DOHH2 (cell line): Measurements from ENCODE around the gene GMDS.

ENCODE experiments used
- CTCF ChIP-seq: fragments of 200-600 bp; sonication (generic); IDR thresholded peaks from one replicate; pipeline ENCODE4 v1.5.1; 2014; ENCODE audit warnings: antibody characterized with exemption, mild to moderate bottlenecking, low read depth, low read length; ENCODE audit not compliant: poor library complexity, severe bottlenecking
- EZH2phosphoT487 ChIP-seq: fragments of 200-600 bp; sonication (generic); IDR thresholded peaks from 2 replicates; pipeline ENCODE4 v1.6.1; 2017; ENCODE audit warnings: borderline replicate concordance, mild to moderate bottlenecking, antibody characterized with exemption, low read length, moderate library complexity, mixed read lengths

DNA sequence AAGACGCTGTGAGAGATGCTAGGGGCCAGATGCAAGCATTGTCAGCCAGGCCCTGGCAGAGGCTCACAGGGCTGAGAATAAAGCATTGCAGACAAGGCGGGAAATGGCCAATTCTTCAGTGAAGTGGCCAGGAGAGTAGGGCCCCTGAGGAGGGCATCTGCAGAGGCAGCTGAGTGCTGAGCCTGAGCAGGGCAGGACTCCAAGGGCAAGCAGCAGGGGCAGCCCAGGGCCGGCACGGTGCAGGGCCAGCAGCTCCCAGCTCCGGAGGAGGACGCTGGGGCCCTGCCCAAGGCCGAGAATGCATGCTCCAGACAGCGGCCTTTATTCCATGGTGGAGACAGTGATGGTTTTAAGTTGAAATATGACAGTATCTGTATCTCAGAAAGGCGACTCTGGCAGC, 330.2 kb downstream of the GMDS start:
- TF ChIP-seq CTCF (no peak), EZH2phosphoT487 (no peak)
